ENCODE results near the gene C5orf52. TPM values are rescaled to one million over a fixed set of nuclear protein-coding genes. Genes with fewer than 3 reads are reported as not detected.
"Not testable (repeated sequence)": the region's sequence is repeated elsewhere in the genome, so short reads cannot be mapped to it uniquely, and the experiment has no call there.

The C5orf52 gene
- total RNA-seq, 1 donor from 2014 or later: not detected

- TF ChIP-seq EZH2 (IDR thresholded peaks at IDR 0.05; ENCODE audit: insufficient read depth, low read length) (no peak), CTCF (IDR thresholded peaks at IDR 0.05; ENCODE audit: insufficient read depth, low read depth, low read length) (no peak)
- H4K20me1 ChIP-seq (ENCODE audit: insufficient read depth, low read length): no peaks in the 10 kb centered on the region
- no peaks in the 10 kb centered on the region for H3K9me3 ChIP-seq (ENCODE audit: insufficient read depth, low read depth, low read length)
- DNase-seq (ENCODE audit: low read depth) (no peak), FAIRE-seq (no peak)
- H3K4me3 ChIP-seq (ENCODE audit: insufficient read depth, low read depth, low read length): no peak overlapping the region
- no peak overlapping the region for H3K9ac ChIP-seq (ENCODE audit: low read length)
- no peaks in the 10 kb centered on the region for H3K79me2 ChIP-seq (ENCODE audit: insufficient read depth, low read length)
- no peak overlapping the region for H3K27ac Mint-ChIP-seq (ENCODE audit: unreplicated experiment)
- H3K27me3 ChIP-seq (ENCODE audit: insufficient read depth, low read length): no peaks in the 10 kb centered on the region
- H3K9me3 Mint-ChIP-seq (ENCODE audit: unreplicated experiment): peaks cover 8% of the 10 kb centered on the region
- peaks cover 4% of the 10 kb centered on the region for H3K4me1 ChIP-seq (ENCODE audit: insufficient read depth, low read length)
- peaks cover 1% of the 10 kb centered on the region for H3K4me1 Mint-ChIP-seq (ENCODE audit: low read depth, unreplicated experiment)
- H3K36me3 Mint-ChIP-seq (ENCODE audit: low read depth, unreplicated experiment): no peaks in the 10 kb centered on the region
- H3K4me3 Mint-ChIP-seq (ENCODE audit: unreplicated experiment): peak overlapping the region; percentile 94
- no peaks in the 10 kb centered on the region for H3K36me3 ChIP-seq (ENCODE audit: insufficient read depth, low read length)
- no peak overlapping the region for H2AFZ ChIP-seq (ENCODE audit: low read depth, low read length)
- H3K4me2 ChIP-seq (ENCODE audit: low read length): no peak overlapping the region
- H3K27me3 Mint-ChIP-seq (ENCODE audit: low read depth, unreplicated experiment): peaks cover 33% of the 10 kb centered on the region
- no peak overlapping the region for H3K27ac ChIP-seq (ENCODE audit: low read depth, low read length)
Observed at GRCh38 chr5:157669701-157670097, 1.6 kb upstream of the C5orf52 start.

GRCh38 chr5:157671592-157672330 lies 428 bp downstream of the C5orf52 start:
- Mint-ChIP-seq H3K4me3 (ENCODE audit: unreplicated experiment) (peak overlapping the region; percentile 94), H3K27me3 (ENCODE audit: low read depth, unreplicated experiment) (peaks cover 40% of the 10 kb centered on the region), H3K36me3 (ENCODE audit: low read depth, unreplicated experiment) (no peaks in the 10 kb centered on the region), H3K4me1 (ENCODE audit: low read depth, unreplicated experiment) (no peaks in the 10 kb centered on the region), H3K27ac (ENCODE audit: unreplicated experiment) (peak overlapping the region; percentile 66), H3K9me3 (ENCODE audit: unreplicated experiment) (peaks cover 8% of the 10 kb centered on the region)
- peak overlapping the region; percentile 97 for H3K4me2 ChIP-seq (ENCODE audit: low read length)
- peak overlapping the region; percentile 72 for H3K4me3 ChIP-seq (ENCODE audit: insufficient read depth, low read depth, low read length)
- no peak overlapping the region for H3K27ac ChIP-seq (ENCODE audit: low read depth, low read length)
- no peaks in the 10 kb centered on the region for H3K36me3 ChIP-seq (ENCODE audit: insufficient read depth, low read length)
- peaks cover 4% of the 10 kb centered on the region for H3K4me1 ChIP-seq (ENCODE audit: insufficient read depth, low read length)
- H3K27me3 ChIP-seq (ENCODE audit: insufficient read depth, low read length): no peaks in the 10 kb centered on the region
- no peaks in the 10 kb centered on the region for H3K9me3 ChIP-seq (ENCODE audit: insufficient read depth, low read depth, low read length)
- peak overlapping the region; percentile 81 for H3K9ac ChIP-seq (ENCODE audit: low read length)
- TF ChIP-seq CTCF (IDR thresholded peaks at IDR 0.05; ENCODE audit: insufficient read depth, low read depth, low read length): no peak
- TF ChIP-seq EZH2 (IDR thresholded peaks at IDR 0.05; ENCODE audit: insufficient read depth, low read length): no peak
- FAIRE-seq: no peak
- H3K79me2 ChIP-seq (ENCODE audit: insufficient read depth, low read length): no peaks in the 10 kb centered on the region
- H2AFZ ChIP-seq (ENCODE audit: low read depth, low read length): peak overlapping the region; percentile 95
- no peak for DNase-seq (ENCODE audit: low read depth)
- no peaks in the 10 kb centered on the region for H4K20me1 ChIP-seq (ENCODE audit: insufficient read depth, low read length)

GRCh38 chr5:157672976-157673375 lies 1.6 kb downstream of the C5orf52 start:
- FAIRE-seq: no peak
- peaks cover 35% of the 10 kb centered on the region for H3K27me3 Mint-ChIP-seq (ENCODE audit: low read depth, unreplicated experiment)
- Histone ChIP-seq H3K4me1 (ENCODE audit: insufficient read depth, low read length) (peaks cover 4% of the 10 kb centered on the region), H3K9me3 (ENCODE audit: insufficient read depth, low read depth, low read length) (no peaks in the 10 kb centered on the region), H3K9ac (ENCODE audit: low read length) (no peak overlapping the region), H3K4me3 (ENCODE audit: insufficient read depth, low read depth, low read length) (no peak overlapping the region), H3K4me2 (ENCODE audit: low read length) (no peak overlapping the region), H3K79me2 (ENCODE audit: insufficient read depth, low read length) (no peaks in the 10 kb centered on the region), H4K20me1 (ENCODE audit: insufficient read depth, low read length) (no peaks in the 10 kb centered on the region), H3K27ac (ENCODE audit: low read depth, low read length) (no peak overlapping the region), H3K27me3 (ENCODE audit: insufficient read depth, low read length) (no peaks in the 10 kb centered on the region), H3K36me3 (ENCODE audit: insufficient read depth, low read length) (no peaks in the 10 kb centered on the region), H2AFZ (ENCODE audit: low read depth, low read length) (no peak overlapping the region)
- DNase-seq (ENCODE audit: low read depth): no peak
- H3K36me3 Mint-ChIP-seq (ENCODE audit: low read depth, unreplicated experiment): no peaks in the 10 kb centered on the region
- H3K4me3 Mint-ChIP-seq (ENCODE audit: unreplicated experiment): no peak overlapping the region
- no peaks in the 10 kb centered on the region for H3K4me1 Mint-ChIP-seq (ENCODE audit: low read depth, unreplicated experiment)
- peaks cover 8% of the 10 kb centered on the region for H3K9me3 Mint-ChIP-seq (ENCODE audit: unreplicated experiment)
- H3K27ac Mint-ChIP-seq (ENCODE audit: unreplicated experiment): no peak overlapping the region
- TF ChIP-seq EZH2 (IDR thresholded peaks at IDR 0.05; ENCODE audit: insufficient read depth, low read length) (no peak), CTCF (IDR thresholded peaks at IDR 0.05; ENCODE audit: insufficient read depth, low read depth, low read length) (no peak)

- H3K4me3 Mint-ChIP-seq (ENCODE audit: unreplicated experiment); H3K9me3 Mint-ChIP-seq (ENCODE audit: unreplicated experiment); H3K9ac ChIP-seq (ENCODE audit: low read length); H3K36me3 ChIP-seq (ENCODE audit: insufficient read depth, low read length); FAIRE-seq; H4K20me1 ChIP-seq (ENCODE audit: insufficient read depth, low read length); H3K4me1 Mint-ChIP-seq (ENCODE audit: low read depth, unreplicated experiment); H3K27ac ChIP-seq (ENCODE audit: low read depth, low read length); H3K27me3 ChIP-seq (ENCODE audit: insufficient read depth, low read length); H3K4me3 ChIP-seq (ENCODE audit: insufficient read depth, low read depth, low read length); H3K4me1 ChIP-seq (ENCODE audit: insufficient read depth, low read length); H3K79me2 ChIP-seq (ENCODE audit: insufficient read depth, low read length); H3K27ac Mint-ChIP-seq (ENCODE audit: unreplicated experiment); H3K36me3 Mint-ChIP-seq (ENCODE audit: low read depth, unreplicated experiment); H2AFZ ChIP-seq (ENCODE audit: low read depth, low read length); H3K9me3 ChIP-seq (ENCODE audit: insufficient read depth, low read depth, low read length); H3K4me2 ChIP-seq (ENCODE audit: low read length); DNase-seq (ENCODE audit: low read depth): not testable (repeated sequence)
- peaks cover 26% of the 10 kb centered on the region for H3K27me3 Mint-ChIP-seq (ENCODE audit: low read depth, unreplicated experiment)
Observed at GRCh38 chr5:157674351-157674750, 3.0 kb downstream of the C5orf52 start.

Data from astrocyte (in vitro differentiated cells and primary cell).